ENCODE data around the gene CHTF8. TPM values are rescaled to one million over a fixed set of nuclear protein-coding genes. Genes with fewer than 3 reads are reported as not detected.

CHTF8 gene
- total and polyA plus RNA-seq, 2 experiments from 2014 or later = 56.7 to 69.9 TPM

DNA sequence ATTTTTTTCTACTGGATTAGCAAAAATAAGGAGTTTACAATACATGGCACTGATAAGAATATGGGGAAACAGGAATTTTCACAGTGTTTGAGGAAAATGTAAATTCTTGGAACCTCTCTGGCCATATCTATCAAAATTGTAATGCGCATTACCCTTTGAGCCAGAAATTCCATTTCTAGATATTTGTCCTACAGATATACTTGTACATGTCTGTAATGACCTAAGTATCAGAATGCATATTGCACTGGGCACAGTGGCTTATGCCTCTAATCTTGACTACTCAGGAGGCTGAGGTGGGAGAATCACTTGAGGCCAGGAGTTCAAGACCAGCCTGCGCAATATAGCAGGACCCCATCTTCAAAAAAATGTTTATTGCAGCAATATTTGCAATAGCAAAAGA, 52.7 kb downstream of the CHTF8 start:
- 96 to 100% methylated on average over 2 of the region's 2 CpGs for WGBS, 2 experiments (ENCODE audit: low coverage in 1 of 2, low lambda C conversion rate in 2 of 2, missing lambda C conversion rate in 2 of 2)
- H3K9ac ChIP-seq = no peak overlapping the region
- no peak overlapping the region for H3K4me3 ChIP-seq
- H3K4me2 ChIP-seq (ENCODE audit: unreplicated experiment) = no peak overlapping the region
- H3K27me3 ChIP-seq (replicated peaks; ENCODE audit: insufficient read depth) = no peaks in the 10 kb centered on the region
- in situ Hi-C loops (cut with MboI) = no loop called here
- no peaks in the 10 kb centered on the region for H3F3A ChIP-seq (ENCODE audit: insufficient read depth)
- H3K36me3 ChIP-seq (ENCODE audit: low read depth) = no peaks in the 10 kb centered on the region
- TF ChIP-seq EZH2phosphoT487 (IDR thresholded peaks at IDR 0.05; ENCODE audit: insufficient read depth, low read depth) (no peak), EZH2 (IDR thresholded peaks at IDR 0.05; ENCODE audit: insufficient read depth, poor library complexity, severe bottlenecking) (no peak)
- no peak overlapping the region for H2AFZ ChIP-seq
- H4K20me1 ChIP-seq (ENCODE audit: insufficient read depth) = no peaks in the 10 kb centered on the region
- H3K4me1 ChIP-seq (ENCODE audit: insufficient read depth) = peaks cover 12% of the 10 kb centered on the region
- no peak for DNase-seq
- H3K79me2 ChIP-seq (ENCODE audit: insufficient read depth) = no peaks in the 10 kb centered on the region
- H3K9me3 ChIP-seq (ENCODE audit: low read depth) = no peaks in the 10 kb centered on the region
- H3K9me2 ChIP-seq (ENCODE audit: insufficient read depth) = no peaks in the 10 kb centered on the region
- H3K27ac ChIP-seq = no peak overlapping the region

DNA sequence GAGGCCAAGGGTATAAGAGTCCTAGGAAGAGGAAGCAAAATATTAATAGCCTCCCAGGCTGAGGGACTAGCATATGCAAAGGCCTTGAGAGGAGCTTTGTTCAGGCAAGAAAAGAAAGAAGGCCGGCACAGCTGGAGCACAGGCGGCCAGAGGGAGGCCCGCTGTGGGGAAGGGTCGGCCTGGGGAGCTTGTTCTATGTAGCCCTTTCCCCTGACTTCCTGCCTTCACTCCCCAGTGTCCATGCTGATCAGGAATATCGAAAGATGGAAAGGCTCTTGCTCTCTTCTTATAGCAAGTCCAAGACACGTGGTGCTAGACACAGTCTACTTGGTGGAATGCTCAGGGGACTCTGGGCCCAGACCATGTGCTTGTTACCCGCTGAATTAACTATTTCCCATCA, 54.3 kb downstream of the CHTF8 start:
- Histone ChIP-seq H3K9me3 (ENCODE audit: low read depth) (no peaks in the 10 kb centered on the region), H3K4me2 (ENCODE audit: unreplicated experiment) (no peak overlapping the region), H3K27ac (no peak overlapping the region), H4K20me1 (ENCODE audit: insufficient read depth) (no peaks in the 10 kb centered on the region), H3K36me3 (ENCODE audit: low read depth) (no peaks in the 10 kb centered on the region), H3K79me2 (ENCODE audit: insufficient read depth) (no peaks in the 10 kb centered on the region), H2AFZ (no peak overlapping the region), H3K4me1 (ENCODE audit: insufficient read depth) (peaks cover 7% of the 10 kb centered on the region), H3K9me2 (ENCODE audit: insufficient read depth) (no peaks in the 10 kb centered on the region), H3F3A (ENCODE audit: insufficient read depth) (peaks cover 3% of the 10 kb centered on the region; the same call in 1 of the 2 replicates), H3K4me3 (no peak overlapping the region), H3K9ac (no peak overlapping the region), H3K27me3 (replicated peaks; ENCODE audit: insufficient read depth) (no peaks in the 10 kb centered on the region)
- no peak for DNase-seq
- TF ChIP-seq EZH2phosphoT487 (IDR thresholded peaks at IDR 0.05; ENCODE audit: insufficient read depth, low read depth) = no peak
- TF ChIP-seq EZH2 (IDR thresholded peaks at IDR 0.05; ENCODE audit: insufficient read depth, poor library complexity, severe bottlenecking) = no peak
- 59 to 66% methylated on average over 7 of the region's 7 CpGs for WGBS, 2 experiments (ENCODE audit: low coverage in 1 of 2, low lambda C conversion rate in 2 of 2, missing lambda C conversion rate in 2 of 2)
- in situ Hi-C loops (cut with MboI) = no loop called here

DNA sequence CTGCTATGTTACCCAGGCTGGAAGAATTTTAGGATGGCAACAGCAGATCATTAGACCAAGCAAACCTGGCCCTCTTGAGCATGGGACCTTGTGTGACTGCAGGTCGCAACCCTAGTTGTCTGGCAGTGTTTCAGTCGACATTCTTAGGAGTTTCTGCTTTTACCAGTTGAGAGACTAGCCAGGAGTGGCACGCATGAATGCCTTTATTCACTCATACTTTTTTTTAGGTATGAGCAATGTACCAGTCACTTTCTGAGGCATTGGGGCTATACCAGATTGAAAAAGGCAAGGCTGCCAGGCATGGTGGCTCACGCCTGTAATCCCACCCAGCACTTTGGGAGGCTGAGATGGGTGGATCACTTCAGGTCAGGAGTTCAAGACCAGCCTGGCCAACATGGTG, 55.1 kb downstream of the CHTF8 start:
- H2AFZ ChIP-seq = no peak overlapping the region
- in situ Hi-C loops (cut with MboI) = no loop called here
- no peaks in the 10 kb centered on the region for H4K20me1 ChIP-seq (ENCODE audit: insufficient read depth)
- no peak overlapping the region for H3K4me3 ChIP-seq
- 87% methylated on average over 4 of the region's 4 CpGs for WGBS, 2 experiments (ENCODE audit: low coverage in 1 of 2, low lambda C conversion rate in 2 of 2, missing lambda C conversion rate in 2 of 2)
- H3K27me3 ChIP-seq (replicated peaks; ENCODE audit: insufficient read depth) = no peaks in the 10 kb centered on the region
- peaks cover 3% of the 10 kb centered on the region; the same call in 1 of the 2 replicates for H3F3A ChIP-seq (ENCODE audit: insufficient read depth)
- no peaks in the 10 kb centered on the region for H3K9me3 ChIP-seq (ENCODE audit: low read depth)
- no peak overlapping the region for H3K9ac ChIP-seq
- TF ChIP-seq EZH2phosphoT487 (IDR thresholded peaks at IDR 0.05; ENCODE audit: insufficient read depth, low read depth) (no peak), EZH2 (IDR thresholded peaks at IDR 0.05; ENCODE audit: insufficient read depth, poor library complexity, severe bottlenecking) (no peak)
- no peaks in the 10 kb centered on the region for H3K36me3 ChIP-seq (ENCODE audit: low read depth)
- H3K4me1 ChIP-seq (ENCODE audit: insufficient read depth) = peaks cover 13% of the 10 kb centered on the region
- H3K9me2 ChIP-seq (ENCODE audit: insufficient read depth) = no peaks in the 10 kb centered on the region
- H3K79me2 ChIP-seq (ENCODE audit: insufficient read depth) = no peaks in the 10 kb centered on the region
- H3K27ac ChIP-seq = no peak overlapping the region
- no peak overlapping the region for H3K4me2 ChIP-seq (ENCODE audit: unreplicated experiment)
- DNase-seq = peak; percentile 63

DNA sequence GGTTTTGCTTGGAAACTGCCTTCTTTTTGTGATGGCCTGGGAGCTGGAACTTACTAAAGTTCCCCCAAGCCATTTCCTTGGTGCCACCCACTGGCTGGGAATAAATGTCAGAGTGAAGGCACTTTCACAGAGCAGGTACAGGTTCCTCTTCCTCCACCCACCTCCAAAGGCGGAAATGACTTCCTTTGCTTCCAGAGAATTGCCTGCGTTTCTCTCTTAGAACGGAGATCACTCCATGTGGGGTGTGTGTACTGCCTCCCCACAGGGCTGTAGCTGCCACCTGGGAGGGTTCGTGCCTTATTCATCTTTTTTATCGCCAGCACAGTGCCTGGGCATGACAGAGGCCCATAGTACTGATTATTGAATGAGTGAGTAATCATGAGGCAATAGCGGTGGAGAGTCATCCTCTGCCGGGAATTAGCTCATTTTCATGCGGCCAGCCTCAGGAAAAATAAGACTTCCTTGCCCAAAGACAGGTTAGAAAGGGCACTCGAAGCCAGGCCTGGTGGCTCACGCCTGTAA, 59.1 kb downstream of the CHTF8 start:
- H3K9ac ChIP-seq = no peak overlapping the region
- H3F3A ChIP-seq (ENCODE audit: insufficient read depth) = peaks cover 3% of the 10 kb centered on the region; the same call in 1 of the 2 replicates
- no peaks in the 10 kb centered on the region for H3K27me3 ChIP-seq (replicated peaks; ENCODE audit: insufficient read depth)
- no peak overlapping the region for H2AFZ ChIP-seq
- H3K27ac ChIP-seq = peak overlapping the region; percentile 43
- TF ChIP-seq EZH2phosphoT487 (IDR thresholded peaks at IDR 0.05; ENCODE audit: insufficient read depth, low read depth) (no peak), EZH2 (IDR thresholded peaks at IDR 0.05; ENCODE audit: insufficient read depth, poor library complexity, severe bottlenecking) (no peak)
- H3K36me3 ChIP-seq (ENCODE audit: low read depth) = no peaks in the 10 kb centered on the region
- H3K4me3 ChIP-seq = no peak overlapping the region
- H3K4me2 ChIP-seq (ENCODE audit: unreplicated experiment) = no peak overlapping the region
- WGBS, 2 experiments (ENCODE audit: low coverage in 1 of 2, low lambda C conversion rate in 2 of 2, missing lambda C conversion rate in 2 of 2) = 42 to 48% methylated on average over 10 of the region's 10 CpGs
- H3K9me2 ChIP-seq (ENCODE audit: insufficient read depth) = no peaks in the 10 kb centered on the region
- peak; percentile 90 for DNase-seq
- H3K4me1 ChIP-seq (ENCODE audit: insufficient read depth) = peaks cover 13% of the 10 kb centered on the region
- in situ Hi-C loops (cut with MboI) = no loop called here
- H3K79me2 ChIP-seq (ENCODE audit: insufficient read depth) = no peaks in the 10 kb centered on the region
- no peaks in the 10 kb centered on the region for H3K9me3 ChIP-seq (ENCODE audit: low read depth)
- no peaks in the 10 kb centered on the region for H4K20me1 ChIP-seq (ENCODE audit: insufficient read depth)

DNA sequence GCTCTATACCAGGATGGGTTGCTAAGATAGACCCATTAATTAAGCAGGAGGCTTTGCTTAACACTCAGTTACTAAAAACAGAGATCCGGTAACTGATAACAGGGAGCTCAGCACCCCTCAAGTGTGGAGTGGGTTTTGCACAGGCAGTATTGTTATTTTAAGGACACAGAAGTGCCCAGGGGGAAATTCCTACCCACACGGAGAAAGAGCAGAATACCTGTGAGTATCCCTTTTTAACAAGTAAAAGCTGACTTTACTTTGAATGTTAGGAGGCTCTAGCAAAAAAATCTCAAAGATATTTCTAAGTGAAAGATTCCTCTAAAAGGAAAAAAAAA, 59.8 kb downstream of the CHTF8 start:
- Histone ChIP-seq H3K9ac (no peak overlapping the region), H3F3A (ENCODE audit: insufficient read depth) (peaks cover 3% of the 10 kb centered on the region; the same call in 1 of the 2 replicates), H3K4me3 (no peak overlapping the region), H3K27me3 (replicated peaks; ENCODE audit: insufficient read depth) (no peaks in the 10 kb centered on the region), H3K9me2 (ENCODE audit: insufficient read depth) (no peaks in the 10 kb centered on the region), H3K36me3 (ENCODE audit: low read depth) (no peaks in the 10 kb centered on the region), H3K4me1 (ENCODE audit: insufficient read depth) (peaks cover 13% of the 10 kb centered on the region), H3K9me3 (ENCODE audit: low read depth) (no peaks in the 10 kb centered on the region), H4K20me1 (ENCODE audit: insufficient read depth) (no peaks in the 10 kb centered on the region), H3K27ac (no peak overlapping the region), H2AFZ (no peak overlapping the region), H3K79me2 (ENCODE audit: insufficient read depth) (no peaks in the 10 kb centered on the region), H3K4me2 (ENCODE audit: unreplicated experiment) (no peak overlapping the region)
- TF ChIP-seq EZH2 (IDR thresholded peaks at IDR 0.05; ENCODE audit: insufficient read depth, poor library complexity, severe bottlenecking) (no peak), EZH2phosphoT487 (IDR thresholded peaks at IDR 0.05; ENCODE audit: insufficient read depth, low read depth) (no peak)
- in situ Hi-C loops (cut with MboI) = no loop called here
- 71 to 74% methylated on average over 2 of the region's 2 CpGs for WGBS, 2 experiments (ENCODE audit: low coverage in 1 of 2, low lambda C conversion rate in 2 of 2, missing lambda C conversion rate in 2 of 2)
- no peak for DNase-seq
